T-helper 17 cell (primary cell): ENCODE data around the gene ZGPAT. TPM values are rescaled to one million over a fixed set of nuclear protein-coding genes. Genes with fewer than 3 reads are reported as not detected.
"Not testable (repeated sequence)": the region's sequence is repeated elsewhere in the genome, so short reads cannot be mapped to it uniquely, and the experiment has no call there.

Experiments used
- ATAC-seq: fragments of 150-1000 bp; cut with Tn5 transposase; 2 replicates; pipeline ENCODE4 v1.10.0; 2021; ENCODE audit warnings: mild to moderate bottlenecking, moderate library complexity
- DNase-seq, 3 donors: peaks; one replicate each; pipeline versions ENCODE4 v3.0.0 to v3.0.0-alpha.2; 2020 to 2021
- H3K9me3 ChIP-seq: one replicate; pipeline ENCODE4 v1.7.0; 2013; ENCODE audit warnings: low read length, mild to moderate bottlenecking; ENCODE audit not compliant: control insufficient read depth, poor library complexity, severe bottlenecking
- H3K27ac Mint-ChIP-seq: one replicate; pipeline ENCODE4 v1.8.0; 2022; ENCODE audit warnings: mild to moderate bottlenecking, moderate library complexity, mixed read lengths
- H3K27me3 Mint-ChIP-seq: one replicate; pipeline ENCODE4 v1.8.0; 2022; ENCODE audit warnings: mixed read lengths
- H3K36me3 Mint-ChIP-seq: one replicate; pipeline ENCODE4 v1.8.0; 2022; ENCODE audit warnings: low read depth, mixed read lengths
- H3K4me1 Mint-ChIP-seq: one replicate; pipeline ENCODE4 v1.8.0; 2022; ENCODE audit warnings: mild to moderate bottlenecking, mixed read lengths
- H3K4me3 Mint-ChIP-seq: one replicate; pipeline ENCODE4 v1.8.0; 2022; ENCODE audit warnings: mild to moderate bottlenecking, moderate library complexity, mixed read lengths
- total RNA-seq, 4 donors: library from RNA in 2 of 4; stranded (reverse) in 2 of 4; gene quantifications; one replicate each; pipeline ENCODE4 v1.2.3 and lab custom pipeline; 2022 to 2026

Gene ZGPAT
- total RNA-seq, 2 donors from 2014 or later = 35.0 to 39.8 TPM

DNA sequence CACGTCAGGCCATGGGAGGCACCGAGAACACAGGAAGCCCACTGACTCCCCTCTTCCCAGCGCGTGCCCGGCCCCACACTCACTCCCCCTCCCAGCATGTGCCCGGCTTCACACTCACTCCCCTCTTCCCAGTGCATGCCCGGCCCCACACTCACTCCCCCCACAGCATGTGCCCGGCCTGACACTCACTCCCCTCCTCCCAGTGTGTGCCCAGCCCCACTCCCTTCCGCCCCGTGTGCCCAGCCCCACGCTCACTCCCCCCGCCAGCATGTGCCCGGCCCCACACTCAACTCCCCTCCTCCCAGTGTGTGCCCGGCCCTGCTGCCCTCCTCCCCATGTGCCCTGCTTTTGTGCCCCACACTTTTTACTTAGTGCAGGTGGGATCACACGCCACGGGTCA lies 40.0 kb upstream of the ZGPAT start:
- no peak for DNase-seq
- Mint-ChIP-seq H3K36me3 (peaks cover 3% of the 10 kb centered on the region), H3K4me3 (no peak overlapping the region), H3K27me3 (no peaks in the 10 kb centered on the region), H3K27ac (no peak overlapping the region), H3K4me1 (peaks cover 6% of the 10 kb centered on the region)
- H3K9me3 ChIP-seq = no peaks in the 10 kb centered on the region
- ATAC-seq = no peak

GRCh38 chr20:63668351-63668750 lies 39.5 kb upstream of the ZGPAT start:
- Mint-ChIP-seq H3K36me3 (peaks cover 3% of the 10 kb centered on the region), H3K4me3 (no peak overlapping the region), H3K27ac (no peak overlapping the region), H3K4me1 (peaks cover 6% of the 10 kb centered on the region), H3K27me3 (no peaks in the 10 kb centered on the region)
- no peak for ATAC-seq
- H3K9me3 ChIP-seq = no peaks in the 10 kb centered on the region
- no peak for DNase-seq

GRCh38 chr20:63671695-63672094 lies 36.1 kb upstream of the ZGPAT start:
- ATAC-seq, DNase-seq, H3K9me3 ChIP-seq, H3K36me3 Mint-ChIP-seq, H3K27ac Mint-ChIP-seq, H3K27me3 Mint-ChIP-seq, H3K4me1 Mint-ChIP-seq, H3K4me3 Mint-ChIP-seq: not testable (repeated sequence)

GRCh38 chr20:63672666-63673065 lies 35.2 kb upstream of the ZGPAT start:
- H3K4me3 Mint-ChIP-seq = no peak overlapping the region
- no peak overlapping the region for H3K27ac Mint-ChIP-seq
- peaks cover 3% of the 10 kb centered on the region for H3K36me3 Mint-ChIP-seq
- no peaks in the 10 kb centered on the region for H3K27me3 Mint-ChIP-seq
- peaks cover 4% of the 10 kb centered on the region for H3K4me1 Mint-ChIP-seq
- DNase-seq (no peak), ATAC-seq (no peak)
- no peaks in the 10 kb centered on the region for H3K9me3 ChIP-seq

DNA sequence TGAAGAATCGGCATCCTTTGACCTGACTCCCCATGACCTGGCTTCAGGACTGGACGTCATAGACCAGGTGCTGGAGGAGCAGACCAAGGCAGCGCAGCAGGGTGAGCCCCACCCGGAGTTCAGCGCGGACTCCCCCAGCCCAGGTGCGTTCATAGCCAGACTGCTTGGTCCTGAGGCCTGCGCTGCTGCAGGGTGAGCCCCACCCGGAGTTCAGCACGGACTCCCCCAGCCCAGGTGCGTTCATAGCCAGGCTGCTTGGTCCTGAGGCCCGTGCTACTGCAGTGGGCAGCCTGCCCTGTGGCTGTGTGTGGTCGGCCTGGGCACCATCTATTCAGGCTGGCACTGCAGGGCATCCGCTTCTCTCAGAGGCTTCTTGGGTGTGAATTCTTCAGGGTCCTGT lies 33.9 kb upstream of the ZGPAT start:
- no peak overlapping the region for H3K4me3 Mint-ChIP-seq
- DNase-seq = no peak
- no peaks in the 10 kb centered on the region for H3K36me3 Mint-ChIP-seq
- no peak for ATAC-seq
- H3K27ac Mint-ChIP-seq = no peak overlapping the region
- H3K9me3 ChIP-seq = no peaks in the 10 kb centered on the region
- H3K4me1 Mint-ChIP-seq = peaks cover 2% of the 10 kb centered on the region
- no peaks in the 10 kb centered on the region for H3K27me3 Mint-ChIP-seq

DNA sequence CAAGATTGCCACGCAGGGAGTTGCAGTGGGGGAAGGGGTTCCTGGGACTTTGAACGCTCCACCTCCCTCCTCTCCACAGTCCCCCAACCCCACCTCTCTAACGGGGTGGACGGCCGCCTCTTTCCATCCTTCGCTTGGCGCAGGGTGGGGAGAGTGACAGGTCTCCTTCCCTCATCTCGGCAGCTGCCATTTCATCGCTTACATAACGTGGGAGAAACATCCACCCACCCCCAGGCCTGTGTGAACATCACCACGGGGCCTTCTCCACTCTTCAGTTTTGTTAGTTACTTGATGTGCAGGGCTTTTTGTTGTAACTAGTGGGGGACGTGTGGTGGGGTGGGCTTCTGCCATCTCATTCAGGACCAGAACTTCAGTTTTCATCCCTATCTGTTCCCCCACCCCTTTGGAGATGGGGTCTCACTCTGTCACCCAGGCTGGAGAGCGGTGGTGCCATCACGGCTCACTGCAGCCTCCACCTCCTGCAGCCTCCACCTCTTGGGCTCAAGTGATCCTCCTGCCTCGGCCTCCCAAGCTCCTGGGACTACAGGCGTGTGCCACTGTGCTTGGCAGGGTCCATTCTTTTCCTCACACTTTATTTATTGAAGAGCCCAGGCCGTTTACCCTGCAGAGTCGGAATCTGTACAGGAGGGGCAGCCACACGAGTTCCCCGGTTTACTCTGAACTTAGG lies 32.0 kb upstream of the ZGPAT start:
- H3K4me3 Mint-ChIP-seq = no peak overlapping the region
- no peaks in the 10 kb centered on the region for H3K27me3 Mint-ChIP-seq
- no peak for DNase-seq
- no peaks in the 10 kb centered on the region for H3K9me3 ChIP-seq
- no peak overlapping the region for H3K27ac Mint-ChIP-seq
- peaks cover 4% of the 10 kb centered on the region for H3K4me1 Mint-ChIP-seq
- ATAC-seq = no peak
- no peaks in the 10 kb centered on the region for H3K36me3 Mint-ChIP-seq

GRCh38 chr20:63678071-63678470 lies 29.8 kb upstream of the ZGPAT start:
- H3K9me3 ChIP-seq = no peaks in the 10 kb centered on the region
- no peaks in the 10 kb centered on the region for H3K27me3 Mint-ChIP-seq
- H3K36me3 Mint-ChIP-seq = no peaks in the 10 kb centered on the region
- no peak overlapping the region for H3K4me3 Mint-ChIP-seq
- H3K4me1 Mint-ChIP-seq = peaks cover 2% of the 10 kb centered on the region
- ATAC-seq = no peak
- DNase-seq = no peak
- H3K27ac Mint-ChIP-seq = no peak overlapping the region

DNA sequence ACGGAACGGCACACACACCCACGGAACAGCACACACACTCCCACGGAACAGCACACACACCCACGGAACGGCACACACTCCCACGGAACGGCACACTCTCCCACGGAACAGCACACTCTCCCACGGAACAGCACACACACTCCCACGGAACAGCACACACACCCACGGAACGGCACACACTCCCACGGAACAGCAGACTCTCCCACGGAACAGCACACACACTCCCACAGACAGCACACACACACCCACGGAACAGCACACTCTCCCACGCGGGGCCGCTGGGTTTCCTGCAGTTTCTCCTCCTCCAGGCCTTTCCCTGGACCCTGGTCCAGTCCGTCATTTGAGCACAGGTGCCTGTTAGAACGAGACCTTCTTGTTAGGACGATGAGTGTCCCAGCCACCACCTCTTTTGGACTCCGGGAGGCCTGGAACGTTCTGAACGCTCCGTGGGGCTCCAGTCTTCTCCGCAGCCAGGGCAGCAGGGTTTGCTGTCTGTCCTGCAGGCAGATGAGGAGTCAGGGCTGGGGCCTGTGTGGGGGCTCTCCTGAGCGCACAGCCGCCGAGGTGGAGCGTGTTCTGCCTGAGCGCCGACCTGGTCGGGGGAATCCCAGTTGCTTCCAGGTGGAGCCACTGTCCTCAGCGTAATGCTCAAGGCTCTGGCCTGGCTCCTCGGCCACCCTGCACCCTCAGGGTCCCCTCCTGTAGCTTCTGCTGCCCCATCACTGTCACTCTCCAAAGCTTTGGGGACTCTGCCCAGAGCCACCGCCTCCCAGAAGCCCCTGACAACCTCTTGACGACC lies 29.0 kb upstream of the ZGPAT start:
- no peaks in the 10 kb centered on the region for H3K9me3 ChIP-seq
- Mint-ChIP-seq H3K27ac (no peak overlapping the region), H3K4me1 (peaks cover 2% of the 10 kb centered on the region), H3K27me3 (no peaks in the 10 kb centered on the region), H3K36me3 (no peaks in the 10 kb centered on the region), H3K4me3 (no peak overlapping the region)
- no peak for DNase-seq
- no peak for ATAC-seq

DNA sequence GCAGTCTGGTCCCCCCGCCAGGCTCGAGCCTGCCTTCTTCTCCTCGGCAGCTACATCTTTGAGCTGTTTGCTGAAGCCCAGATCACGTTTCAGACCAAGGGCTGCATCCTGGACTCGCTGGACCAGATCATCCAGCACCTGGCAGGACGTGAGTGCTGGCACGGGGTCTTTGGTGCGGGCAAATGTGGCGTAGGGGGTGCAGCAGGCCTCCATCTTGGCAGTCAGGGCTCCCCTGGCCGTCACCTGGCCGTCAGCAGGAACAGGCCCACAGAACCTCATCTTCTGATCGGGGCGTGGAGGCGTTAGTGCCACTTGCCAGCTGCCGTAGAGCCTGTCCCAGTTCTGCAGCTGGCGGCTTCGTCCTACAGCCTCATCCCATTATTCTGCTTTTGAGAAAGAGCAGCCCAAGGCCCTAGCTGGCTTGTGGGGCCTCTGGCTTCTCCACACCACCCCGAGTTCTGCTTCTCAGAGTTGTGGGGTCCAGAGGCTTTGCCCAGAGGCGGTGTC lies 28.0 kb upstream of the ZGPAT start:
- ATAC-seq (no peak), DNase-seq (no peak)
- H3K27ac Mint-ChIP-seq = no peak overlapping the region
- no peak overlapping the region for H3K4me3 Mint-ChIP-seq
- no peaks in the 10 kb centered on the region for H3K9me3 ChIP-seq
- H3K36me3 Mint-ChIP-seq = no peaks in the 10 kb centered on the region
- H3K27me3 Mint-ChIP-seq = no peaks in the 10 kb centered on the region
- peaks cover 2% of the 10 kb centered on the region for H3K4me1 Mint-ChIP-seq

DNA sequence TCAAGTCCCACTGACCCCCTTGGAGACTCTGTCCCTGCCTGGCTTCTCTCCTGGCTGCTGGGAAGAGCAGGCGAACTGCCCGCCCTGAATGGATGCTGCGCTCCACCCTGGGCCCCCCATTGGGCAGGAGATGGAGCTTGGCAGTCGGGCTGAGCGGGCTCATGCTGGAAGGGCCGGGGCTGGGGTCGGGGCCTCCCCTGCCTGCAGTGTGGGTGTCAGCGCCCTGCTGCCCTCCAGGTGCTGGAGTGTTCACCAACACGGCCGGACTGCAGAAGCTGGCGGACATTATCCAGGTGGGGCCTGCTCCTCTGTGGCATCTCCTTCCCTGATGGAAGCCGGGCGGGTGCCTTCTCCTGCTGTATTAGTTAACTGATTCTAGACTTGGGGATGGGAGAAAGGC lies 27.4 kb upstream of the ZGPAT start:
- Mint-ChIP-seq H3K4me1 (peaks cover 2% of the 10 kb centered on the region), H3K4me3 (no peak overlapping the region), H3K36me3 (no peaks in the 10 kb centered on the region), H3K27me3 (no peaks in the 10 kb centered on the region), H3K27ac (no peak overlapping the region)
- no peak for DNase-seq
- ATAC-seq = no peak
- no peaks in the 10 kb centered on the region for H3K9me3 ChIP-seq

- no peaks in the 10 kb centered on the region for H3K27me3 Mint-ChIP-seq
- no peak for DNase-seq
- no peak for ATAC-seq
- H3K27ac Mint-ChIP-seq = no peak overlapping the region
- peaks cover 2% of the 10 kb centered on the region for H3K4me1 Mint-ChIP-seq
- H3K36me3 Mint-ChIP-seq = no peaks in the 10 kb centered on the region
- no peaks in the 10 kb centered on the region for H3K9me3 ChIP-seq
- H3K4me3 Mint-ChIP-seq = no peak overlapping the region
These were observed 26.8 kb upstream of the ZGPAT start for GRCh38 chr20:63680857-63681608.

- no peaks in the 10 kb centered on the region for H3K27me3 Mint-ChIP-seq
- no peak overlapping the region for H3K4me3 Mint-ChIP-seq
- no peaks in the 10 kb centered on the region for H3K36me3 Mint-ChIP-seq
- H3K9me3 ChIP-seq = no peaks in the 10 kb centered on the region
- H3K4me1 Mint-ChIP-seq = peaks cover 2% of the 10 kb centered on the region
- DNase-seq (no peak), ATAC-seq (no peak)
- H3K27ac Mint-ChIP-seq = no peak overlapping the region
These were observed 26.2 kb upstream of the ZGPAT start for GRCh38 chr20:63681609-63682142.
